ENCODE results near the gene JAML.
A peak's percentile ranks its signal among the peaks of the same experiment; 100 is the strongest.

The JAML gene

GRCh38 chr11:118263695-118264568 is 39.1 kb upstream of the JAML start, which contains the start of gene MPZL2:
Gene MPZL2 (minus strand): TSS chr11:118264297. CDS start chr11:118264153, 144 bp downstream.
- TF ChIP-seq, protein P1, sequence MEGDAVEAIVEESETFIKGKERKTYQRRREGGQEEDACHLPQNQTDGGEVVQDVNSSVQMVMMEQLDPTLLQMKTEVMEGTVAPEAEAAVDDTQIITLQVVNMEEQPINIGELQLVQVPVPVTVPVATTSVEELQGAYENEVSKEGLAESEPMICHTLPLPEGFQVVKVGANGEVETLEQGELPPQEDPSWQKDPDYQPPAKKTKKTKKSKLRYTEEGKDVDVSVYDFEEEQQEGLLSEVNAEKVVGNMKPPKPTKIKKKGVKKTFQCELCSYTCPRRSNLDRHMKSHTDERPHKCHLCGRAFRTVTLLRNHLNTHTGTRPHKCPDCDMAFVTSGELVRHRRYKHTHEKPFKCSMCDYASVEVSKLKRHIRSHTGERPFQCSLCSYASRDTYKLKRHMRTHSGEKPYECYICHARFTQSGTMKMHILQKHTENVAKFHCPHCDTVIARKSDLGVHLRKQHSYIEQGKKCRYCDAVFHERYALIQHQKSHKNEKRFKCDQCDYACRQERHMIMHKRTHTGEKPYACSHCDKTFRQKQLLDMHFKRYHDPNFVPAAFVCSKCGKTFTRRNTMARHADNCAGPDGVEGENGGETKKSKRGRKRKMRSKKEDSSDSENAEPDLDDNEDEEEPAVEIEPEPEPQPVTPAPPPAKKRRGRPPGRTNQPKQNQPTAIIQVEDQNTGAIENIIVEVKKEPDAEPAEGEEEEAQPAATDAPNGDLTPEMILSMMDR (conservative IDR thresholded peaks at IDR 0.05; ENCODE audit: low read depth, low read length), result no peak
- no peak within 1 kb of the TSS for H3K4me3 ChIP-seq (ENCODE audit: low read depth, low read length)
- DNase-seq (ENCODE audit: low read depth), result no peak

DNA sequence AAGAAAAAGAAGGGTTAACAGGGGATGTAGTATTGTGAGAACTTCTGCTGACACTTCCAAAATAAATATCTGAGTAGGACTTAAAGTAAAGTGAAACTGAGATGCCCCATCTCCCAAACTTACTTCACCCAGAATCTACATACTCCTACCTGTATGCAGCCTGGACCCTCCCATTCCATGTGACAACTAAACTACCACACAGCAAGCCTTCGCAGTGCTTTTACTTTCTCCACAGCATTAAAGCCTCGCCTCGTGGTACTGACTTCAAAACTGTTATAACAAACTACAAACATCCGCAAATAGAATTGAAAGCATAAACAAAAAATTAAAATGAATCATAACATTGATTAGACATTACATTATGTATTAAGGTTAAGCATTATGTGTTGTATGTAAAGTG is 38.3 kb upstream of the JAML start:
- no peak overlapping the region for H3K4me3 ChIP-seq (ENCODE audit: low read depth, low read length)
- TF ChIP-seq, protein P1 (conservative IDR thresholded peaks at IDR 0.05; ENCODE audit: low read depth, low read length), result no peak
- no peak for DNase-seq (ENCODE audit: low read depth)

DNA sequence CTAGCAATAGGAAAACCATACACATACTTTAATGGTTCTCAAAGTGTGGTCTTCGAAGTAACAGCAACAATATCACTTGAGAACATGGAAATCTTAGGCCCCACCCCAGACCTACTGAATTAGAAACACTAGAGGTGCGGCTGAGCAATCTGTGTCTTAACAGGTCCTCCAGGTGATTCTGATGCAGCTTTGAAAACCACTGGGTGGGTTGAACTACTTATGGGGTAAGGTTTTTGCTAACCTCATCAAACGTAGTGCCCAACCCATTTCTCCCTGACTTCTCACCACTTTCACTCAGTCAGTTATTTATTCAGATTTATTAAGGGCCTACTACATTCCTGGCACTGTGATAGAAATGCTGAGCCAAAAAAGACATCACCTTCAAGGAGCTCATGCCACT is 35.5 kb upstream of the JAML start:
- no peak for DNase-seq (ENCODE audit: low read depth)
- H3K4me3 ChIP-seq (ENCODE audit: low read depth, low read length), result no peak overlapping the region
- TF ChIP-seq, protein P1 (conservative IDR thresholded peaks at IDR 0.05; ENCODE audit: low read depth, low read length), result no peak

- DNase-seq (ENCODE audit: low read depth), result no peak
- TF ChIP-seq, protein P1 (conservative IDR thresholded peaks at IDR 0.05; ENCODE audit: low read depth, low read length), result no peak
- no peak overlapping the region for H3K4me3 ChIP-seq (ENCODE audit: low read depth, low read length)
These were observed 34.3 kb upstream of the JAML start for GRCh38 chr11:118259138-118259537.

- TF ChIP-seq, protein P1 (conservative IDR thresholded peaks at IDR 0.05; ENCODE audit: low read depth, low read length), result peak; percentile 33
- DNase-seq (ENCODE audit: low read depth), result no peak
- H3K4me3 ChIP-seq (ENCODE audit: low read depth, low read length), result no peak overlapping the region
These were observed 33.6 kb upstream of the JAML start for GRCh38 chr11:118258410-118258809.

DNA sequence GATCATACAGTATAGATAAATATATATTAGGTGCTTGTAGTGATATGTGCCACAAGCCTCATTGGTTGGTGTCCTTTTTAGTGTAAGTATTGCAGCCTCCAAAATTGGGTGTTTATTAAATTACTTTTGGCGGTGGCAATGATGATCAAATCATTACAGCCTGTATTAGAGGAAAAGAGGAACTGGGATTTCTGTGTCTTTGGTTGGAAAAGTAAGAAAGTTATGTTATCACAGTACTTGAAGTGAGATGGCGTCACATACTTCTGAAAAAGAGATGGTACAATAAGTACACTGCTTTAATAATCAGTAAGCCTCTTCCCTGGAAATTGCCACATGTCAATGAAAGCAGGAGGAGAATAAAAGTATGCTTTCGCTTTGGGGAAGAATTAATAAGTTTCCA is 27.9 kb upstream of the JAML start:
- no peak for DNase-seq (ENCODE audit: low read depth)
- H3K4me3 ChIP-seq (ENCODE audit: low read depth, low read length), result no peak overlapping the region
- TF ChIP-seq, protein P1 (conservative IDR thresholded peaks at IDR 0.05; ENCODE audit: low read depth, low read length), result no peak
